ENCODE results near the gene SRPK1.

SRPK1 gene

DNA sequence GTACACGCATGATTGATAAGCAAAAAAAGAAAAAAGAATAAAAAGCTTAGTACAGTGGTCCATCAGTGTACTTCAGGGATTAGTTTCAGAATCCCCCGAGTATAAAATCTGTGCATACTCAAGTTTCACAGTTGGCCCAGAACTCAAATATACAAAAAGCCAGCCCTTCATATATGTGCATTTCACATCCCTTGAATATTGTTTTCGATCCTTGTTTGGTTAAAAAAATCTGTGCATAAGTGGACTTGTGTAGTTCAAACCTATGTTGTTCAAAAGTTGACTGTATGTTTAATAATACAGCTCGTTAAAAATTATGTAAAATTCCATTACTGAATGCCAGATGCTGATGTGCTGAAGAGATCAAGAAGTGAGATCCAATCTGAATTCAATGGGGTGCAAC is 61.5 kb downstream of the SRPK1 start:
- Histone ChIP-seq H3K4me3 (ENCODE audit: control insufficient read depth in 1 of 7, extremely low read depth in 1 of 7, insufficient read depth in 4 of 7, low read depth in 2 of 7, low read length in 6 of 7) (no peak overlapping the region), H3K36me3 (ENCODE audit: control insufficient read depth in 4 of 4, insufficient read depth in 4 of 4, low read length in 3 of 4) (peaks cover 11 to 70% (median 48%) of the 10 kb centered on the region in 4 experiments), H3K27ac (ENCODE audit: insufficient read depth in 1 of 2, low read depth in 1 of 2, low read length in 2 of 2, poor library complexity in 1 of 2, severe bottlenecking in 2 of 2) (no peak overlapping the region), H3K4me1 (ENCODE audit: control extremely low read depth in 1 of 4, control insufficient read depth in 4 of 4, insufficient read depth in 4 of 4, low read length in 3 of 4) (no peaks in the 10 kb centered on the region), H3K9me3 (ENCODE audit: control extremely low read depth in 1 of 5, control insufficient read depth in 4 of 5, insufficient read depth in 2 of 5, low read depth in 1 of 5, low read length in 4 of 5) (no peaks in the 10 kb centered on the region), H3K27me3 (replicated peaks in 2 of 5; ENCODE audit: control insufficient read depth in 4 of 5, insufficient read depth in 5 of 5, low read length in 4 of 5) (no peaks in the 10 kb centered on the region)
- WGBS (ENCODE audit: insufficient coverage) = 90% methylated on average over 2 of the region's 4 CpGs
- ChIA-PET POLR2A (no interaction called here), CTCF (no interaction called here)
- DNase-seq = no peak

DNA sequence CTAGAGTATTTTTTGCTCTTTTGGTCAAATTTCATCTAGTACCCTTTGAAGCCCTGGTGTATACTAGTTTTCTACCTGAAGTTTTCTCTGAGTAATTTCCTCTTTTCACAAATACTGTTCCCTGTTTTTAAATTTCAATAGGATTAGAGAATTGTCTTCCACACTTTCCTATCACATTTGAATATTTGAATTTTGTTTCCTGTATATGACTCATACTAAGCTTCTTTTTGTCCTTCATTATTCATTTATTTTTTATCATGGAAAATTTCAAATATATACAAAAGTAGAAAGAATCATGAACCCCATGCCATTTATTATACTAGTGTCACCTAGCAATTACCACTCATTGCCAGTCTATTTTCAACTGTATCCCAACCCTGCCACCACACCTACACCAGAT is 63.0 kb downstream of the SRPK1 start:
- no peak overlapping the region for H3K27ac ChIP-seq (ENCODE audit: insufficient read depth in 1 of 2, low read depth in 1 of 2, low read length in 2 of 2, poor library complexity in 1 of 2, severe bottlenecking in 2 of 2)
- DNase-seq = no peak
- no peak overlapping the region for H3K4me3 ChIP-seq (ENCODE audit: control insufficient read depth in 1 of 7, extremely low read depth in 1 of 7, insufficient read depth in 4 of 7, low read depth in 2 of 7, low read length in 6 of 7)
- H3K36me3 ChIP-seq (ENCODE audit: control insufficient read depth in 4 of 4, insufficient read depth in 4 of 4, low read length in 3 of 4) = peaks cover 12 to 73% (median 51%) of the 10 kb centered on the region in 4 experiments
- CTCF ChIA-PET = no interaction called here
- no peaks in the 10 kb centered on the region for H3K27me3 ChIP-seq (replicated peaks in 2 of 5; ENCODE audit: control insufficient read depth in 4 of 5, insufficient read depth in 5 of 5, low read length in 4 of 5)
- no peaks in the 10 kb centered on the region for H3K4me1 ChIP-seq (ENCODE audit: control extremely low read depth in 1 of 4, control insufficient read depth in 4 of 4, insufficient read depth in 4 of 4, low read length in 3 of 4)
- POLR2A ChIA-PET = no interaction called here
- no peaks in the 10 kb centered on the region for H3K9me3 ChIP-seq (ENCODE audit: control extremely low read depth in 1 of 5, control insufficient read depth in 4 of 5, insufficient read depth in 2 of 5, low read depth in 1 of 5, low read length in 4 of 5)

DNA sequence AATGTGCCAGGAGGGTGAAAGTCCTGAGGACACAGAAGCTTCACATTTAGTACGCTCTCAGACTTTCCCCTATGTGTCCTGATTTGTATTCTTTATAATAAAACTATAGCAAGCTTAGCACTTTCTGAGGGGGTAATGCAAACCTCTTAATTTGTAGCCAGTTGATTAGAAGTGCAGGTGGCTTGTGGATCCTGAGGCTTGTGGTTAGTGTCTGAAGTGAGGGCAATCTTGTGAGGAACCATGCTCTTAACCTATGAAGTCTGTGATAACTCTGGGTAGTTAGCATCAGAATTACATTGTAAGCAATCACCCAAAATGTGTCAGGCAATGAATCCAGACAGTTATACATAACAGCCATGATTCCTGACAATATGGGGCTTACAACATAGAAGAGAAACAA is 64.6 kb downstream of the SRPK1 start:
- no peak for DNase-seq
- no peaks in the 10 kb centered on the region for H3K9me3 ChIP-seq (ENCODE audit: control extremely low read depth in 1 of 5, control insufficient read depth in 4 of 5, insufficient read depth in 2 of 5, low read depth in 1 of 5, low read length in 4 of 5)
- no peak overlapping the region for H3K4me3 ChIP-seq (ENCODE audit: control insufficient read depth in 1 of 7, extremely low read depth in 1 of 7, insufficient read depth in 4 of 7, low read depth in 2 of 7, low read length in 6 of 7)
- no peaks in the 10 kb centered on the region for H3K27me3 ChIP-seq (replicated peaks in 2 of 5; ENCODE audit: control insufficient read depth in 4 of 5, insufficient read depth in 5 of 5, low read length in 4 of 5)
- CTCF ChIA-PET = interaction anchor here (1.3 kb wide), 1 partner anchor 22 kb away, joined by 3 read pairs; no protein-coding TSS in a partner anchor
- peaks cover 0 to 3% (median 0%) of the 10 kb centered on the region in 4 experiments for H3K4me1 ChIP-seq (ENCODE audit: control extremely low read depth in 1 of 4, control insufficient read depth in 4 of 4, insufficient read depth in 4 of 4, low read length in 3 of 4)
- H3K36me3 ChIP-seq (ENCODE audit: control insufficient read depth in 4 of 4, insufficient read depth in 4 of 4, low read length in 3 of 4) = peaks cover 20 to 79% (median 54%) of the 10 kb centered on the region in 4 experiments
- H3K27ac ChIP-seq (ENCODE audit: insufficient read depth in 1 of 2, low read depth in 1 of 2, low read length in 2 of 2, poor library complexity in 1 of 2, severe bottlenecking in 2 of 2) = no peak overlapping the region
- WGBS (ENCODE audit: insufficient coverage) = no CpG with 5 or more reads among the region's 1 CpG
- POLR2A ChIA-PET = no interaction called here

DNA sequence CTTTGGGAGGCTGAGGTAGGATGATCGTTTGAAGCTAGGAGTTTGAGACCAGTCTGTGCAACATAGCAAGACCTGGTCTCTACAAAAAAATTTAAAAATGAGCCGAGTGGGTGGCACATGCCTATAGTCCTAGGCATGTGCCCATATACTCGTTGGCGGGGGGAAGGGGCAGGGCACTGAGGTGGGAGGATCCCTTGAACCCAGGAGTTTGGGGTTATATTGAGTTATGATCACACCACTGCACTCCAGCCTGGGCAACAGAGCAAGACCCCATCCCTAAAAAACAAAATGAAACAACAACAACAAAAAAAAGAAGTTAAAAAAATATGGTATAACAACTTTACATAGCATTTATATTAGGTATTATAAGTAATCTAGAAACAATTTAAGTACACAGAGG is 67.9 kb downstream of the SRPK1 start:
- Histone ChIP-seq H3K36me3 (ENCODE audit: control insufficient read depth in 4 of 4, insufficient read depth in 4 of 4, low read length in 3 of 4) (peaks cover 20 to 75% (median 55%) of the 10 kb centered on the region in 4 experiments), H3K27me3 (replicated peaks in 2 of 5; ENCODE audit: control insufficient read depth in 4 of 5, insufficient read depth in 5 of 5, low read length in 4 of 5) (no peaks in the 10 kb centered on the region), H3K27ac (ENCODE audit: insufficient read depth in 1 of 2, low read depth in 1 of 2, low read length in 2 of 2, poor library complexity in 1 of 2, severe bottlenecking in 2 of 2) (no peak overlapping the region), H3K4me1 (ENCODE audit: control extremely low read depth in 1 of 4, control insufficient read depth in 4 of 4, insufficient read depth in 4 of 4, low read length in 3 of 4) (peaks cover 0 to 3% (median 0%) of the 10 kb centered on the region in 4 experiments), H3K4me3 (ENCODE audit: control insufficient read depth in 1 of 7, extremely low read depth in 1 of 7, insufficient read depth in 4 of 7, low read depth in 2 of 7, low read length in 6 of 7) (no peak overlapping the region), H3K9me3 (ENCODE audit: control extremely low read depth in 1 of 5, control insufficient read depth in 4 of 5, insufficient read depth in 2 of 5, low read depth in 1 of 5, low read length in 4 of 5) (peaks cover 0 to 5% (median 0%) of the 10 kb centered on the region in 5 experiments)
- WGBS (ENCODE audit: insufficient coverage) = 95% methylated on average over 4 of the region's 4 CpGs
- ChIA-PET POLR2A (no interaction called here), CTCF (interaction anchor here (1.4 kb wide), 1 partner anchor 14 kb away, joined by 6 read pairs; no protein-coding TSS in a partner anchor)
- no peak for DNase-seq

DNA sequence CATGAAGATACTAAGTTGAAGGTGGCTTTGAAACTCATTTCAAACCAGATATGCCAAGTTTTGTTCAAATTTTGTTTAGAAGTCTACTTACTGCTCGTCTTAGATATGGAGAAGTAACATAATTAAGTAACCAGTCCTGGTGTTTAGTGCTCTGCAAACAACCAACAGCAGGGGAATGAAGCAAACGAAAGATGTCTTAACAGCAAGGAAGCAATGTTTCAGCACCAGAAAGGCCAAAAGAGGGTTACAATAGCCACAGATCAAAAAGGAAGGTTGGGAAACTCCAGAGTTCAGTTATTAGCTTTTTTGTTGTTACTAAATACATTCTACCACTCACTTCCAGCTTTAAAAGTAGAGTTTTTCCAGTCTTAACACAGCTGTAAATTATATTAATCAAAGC is 70.7 kb downstream of the SRPK1 start:
- no peak for DNase-seq
- 100% methylated on average over 2 of the region's 2 CpGs for WGBS (ENCODE audit: insufficient coverage)
- Histone ChIP-seq H3K4me3 (ENCODE audit: control insufficient read depth in 1 of 7, extremely low read depth in 1 of 7, insufficient read depth in 4 of 7, low read depth in 2 of 7, low read length in 6 of 7) (no peak overlapping the region), H3K36me3 (ENCODE audit: control insufficient read depth in 4 of 4, insufficient read depth in 4 of 4, low read length in 3 of 4) (peaks cover 20 to 67% (median 41%) of the 10 kb centered on the region in 4 experiments), H3K27me3 (replicated peaks in 2 of 5; ENCODE audit: control insufficient read depth in 4 of 5, insufficient read depth in 5 of 5, low read length in 4 of 5) (no peaks in the 10 kb centered on the region), H3K9me3 (ENCODE audit: control extremely low read depth in 1 of 5, control insufficient read depth in 4 of 5, insufficient read depth in 2 of 5, low read depth in 1 of 5, low read length in 4 of 5) (peaks cover 0 to 5% (median 0%) of the 10 kb centered on the region in 5 experiments), H3K4me1 (ENCODE audit: control extremely low read depth in 1 of 4, control insufficient read depth in 4 of 4, insufficient read depth in 4 of 4, low read length in 3 of 4) (peaks cover 0 to 3% (median 0%) of the 10 kb centered on the region in 4 experiments), H3K27ac (ENCODE audit: insufficient read depth in 1 of 2, low read depth in 1 of 2, low read length in 2 of 2, poor library complexity in 1 of 2, severe bottlenecking in 2 of 2) (no peak overlapping the region)
- ChIA-PET POLR2A (no interaction called here), CTCF (interaction anchor here (1.7 kb wide), 1 partner anchor 8 kb away, joined by 5 read pairs; no protein-coding TSS in a partner anchor)

DNA sequence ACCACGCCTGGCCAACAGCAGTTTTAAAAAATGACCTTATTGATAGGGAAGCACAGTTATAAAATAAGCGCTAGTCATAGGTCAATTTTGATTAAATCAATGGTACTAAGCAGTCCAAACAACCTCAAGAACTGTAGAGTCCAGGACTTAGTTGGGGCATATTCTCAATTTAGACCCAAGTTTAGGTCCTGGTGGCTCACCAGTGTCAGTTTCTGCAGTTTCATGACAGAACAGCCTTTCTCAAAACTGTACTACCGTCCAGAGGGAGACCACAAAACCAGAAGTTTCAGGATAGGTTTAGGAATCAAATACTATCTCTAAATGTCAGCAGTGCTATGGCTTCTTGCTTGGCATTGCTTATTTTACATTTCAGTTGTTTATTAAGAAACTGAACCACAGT is 76.6 kb downstream of the SRPK1 start:
- ChIA-PET POLR2A (no interaction called here), CTCF (interaction anchor here (0.9 kb wide), 1 partner anchor 718 kb away, joined by 3 read pairs; no protein-coding TSS in a partner anchor)
- Histone ChIP-seq H3K4me3 (ENCODE audit: control insufficient read depth in 1 of 7, extremely low read depth in 1 of 7, insufficient read depth in 4 of 7, low read depth in 2 of 7, low read length in 6 of 7) (no peak overlapping the region), H3K9me3 (ENCODE audit: control extremely low read depth in 1 of 5, control insufficient read depth in 4 of 5, insufficient read depth in 2 of 5, low read depth in 1 of 5, low read length in 4 of 5) (peaks cover 0 to 5% (median 0%) of the 10 kb centered on the region in 5 experiments), H3K27ac (ENCODE audit: insufficient read depth in 1 of 2, low read depth in 1 of 2, low read length in 2 of 2, poor library complexity in 1 of 2, severe bottlenecking in 2 of 2) (no peak overlapping the region), H3K36me3 (ENCODE audit: control insufficient read depth in 4 of 4, insufficient read depth in 4 of 4, low read length in 3 of 4) (peaks cover 10 to 58% (median 30%) of the 10 kb centered on the region in 4 experiments), H3K27me3 (replicated peaks in 2 of 5; ENCODE audit: control insufficient read depth in 4 of 5, insufficient read depth in 5 of 5, low read length in 4 of 5) (no peaks in the 10 kb centered on the region), H3K4me1 (ENCODE audit: control extremely low read depth in 1 of 4, control insufficient read depth in 4 of 4, insufficient read depth in 4 of 4, low read length in 3 of 4) (no peaks in the 10 kb centered on the region)
- no peak for DNase-seq
- WGBS (ENCODE audit: insufficient coverage) = 100% methylated on average over 1 of the region's 3 CpGs

DNA sequence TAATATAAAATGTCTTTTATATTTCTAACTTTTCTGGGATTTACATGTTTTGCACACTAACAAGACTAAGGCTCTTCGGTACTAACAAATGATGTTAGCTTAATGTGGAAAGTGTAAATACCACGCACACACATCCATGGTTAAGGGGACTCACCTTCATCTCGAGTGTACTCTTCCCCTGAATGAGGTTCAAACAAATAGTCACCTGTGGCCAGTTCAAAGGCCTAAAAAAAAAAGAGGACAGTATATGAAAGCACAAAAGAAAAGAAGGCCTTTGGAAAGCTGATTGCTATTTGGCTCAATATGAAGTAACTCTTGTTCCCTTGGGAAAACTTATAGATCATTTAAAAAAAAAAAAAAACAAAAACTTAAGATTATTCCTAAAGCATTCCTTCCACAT is 78.5 kb downstream of the SRPK1 start:
- Histone ChIP-seq H3K4me3 (ENCODE audit: control insufficient read depth in 1 of 7, extremely low read depth in 1 of 7, insufficient read depth in 4 of 7, low read depth in 2 of 7, low read length in 6 of 7) (no peak overlapping the region), H3K27me3 (replicated peaks in 2 of 5; ENCODE audit: control insufficient read depth in 4 of 5, insufficient read depth in 5 of 5, low read length in 4 of 5) (no peaks in the 10 kb centered on the region), H3K36me3 (ENCODE audit: control insufficient read depth in 4 of 4, insufficient read depth in 4 of 4, low read length in 3 of 4) (peaks cover 13 to 59% (median 30%) of the 10 kb centered on the region in 4 experiments), H3K9me3 (ENCODE audit: control extremely low read depth in 1 of 5, control insufficient read depth in 4 of 5, insufficient read depth in 2 of 5, low read depth in 1 of 5, low read length in 4 of 5) (no peaks in the 10 kb centered on the region), H3K4me1 (ENCODE audit: control extremely low read depth in 1 of 4, control insufficient read depth in 4 of 4, insufficient read depth in 4 of 4, low read length in 3 of 4) (no peaks in the 10 kb centered on the region), H3K27ac (ENCODE audit: insufficient read depth in 1 of 2, low read depth in 1 of 2, low read length in 2 of 2, poor library complexity in 1 of 2, severe bottlenecking in 2 of 2) (no peak overlapping the region)
- POLR2A ChIA-PET = no interaction called here
- no peak for DNase-seq
- 100% methylated on average over 3 of the region's 3 CpGs for WGBS (ENCODE audit: insufficient coverage)
- CTCF ChIA-PET = interaction anchor here (1.6 kb wide), 1 partner anchor 9 kb away, joined by 5 read pairs; no protein-coding TSS in a partner anchor
